Karpas-422 (cell line): ENCODE data around the gene LVRN. TPM values are rescaled to one million over a fixed set of nuclear protein-coding genes. Genes with fewer than 3 reads are reported as not detected.

Experiments used
- DNase-seq: peaks from one replicate; pipeline ENCODE4 v3.0.0-alpha.2; 2015
- H2AFZ ChIP-seq: fragments of 200-600 bp; sonication (generic); 2 replicates; pipeline ENCODE4 v1.6.1; 2014; ENCODE audit warnings: antibody characterized with exemption, low read length, mixed read lengths
- H3K27ac ChIP-seq: fragments of 200-600 bp; sonication (generic); 2 replicates; pipeline ENCODE4 v1.5.1; 2014; ENCODE audit warnings: mild to moderate bottlenecking, low read length, moderate library complexity
- H3K27me3 ChIP-seq: fragments of 200-600 bp; sonication (generic); 2 replicates; pipeline ENCODE4 v1.6.1; 2014; ENCODE audit warnings: low read length, mixed read lengths
- H3K36me3 ChIP-seq: fragments of 200-600 bp; sonication (generic); 2 replicates; pipeline ENCODE4 v1.6.1; 2014; ENCODE audit warnings: low read length, mixed read lengths; ENCODE audit not compliant: insufficient read depth
- H3K4me1 ChIP-seq: fragments of 200-600 bp; sonication (generic); 2 replicates; pipeline ENCODE4 v1.6.1; 2014; ENCODE audit warnings: mild to moderate bottlenecking, low read length, mixed read lengths
- H3K4me2 ChIP-seq: fragments of 200-600 bp; sonication (generic); 2 replicates; pipeline ENCODE4 v1.6.1; 2014; ENCODE audit warnings: low read length, low read depth, mild to moderate bottlenecking; ENCODE audit not compliant: poor library complexity, severe bottlenecking
- H3K4me3 ChIP-seq: fragments of 200-600 bp; sonication (generic); 2 replicates; pipeline ENCODE4 v1.5.1; 2014; ENCODE audit warnings: mild to moderate bottlenecking, antibody characterized with exemption, low read length, mixed read lengths
- H3K79me2 ChIP-seq: fragments of 200-600 bp; sonication (generic); 2 replicates; pipeline ENCODE4 v1.6.1; 2014; ENCODE audit warnings: mild to moderate bottlenecking, low read length, mixed read lengths
- H3K9ac ChIP-seq: fragments of 200-600 bp; sonication (generic); 2 replicates; pipeline ENCODE4 v1.6.0; 2014; ENCODE audit warnings: low read length
- H3K9me2 ChIP-seq: fragments of 200-600 bp; sonication (generic), shearing (Covaris generic); replicated peaks from 2 replicates; pipeline ENCODE4 v1.6.0; 2014; ENCODE audit warnings: mild to moderate bottlenecking, low read length, moderate library complexity; ENCODE audit not compliant: insufficient read depth
- H3K9me3 ChIP-seq: fragments of 300-700, 200-600 bp; sonication (generic); 2 replicates; pipeline ENCODE4 v1.6.1; 2014; ENCODE audit warnings: low read length, mixed read lengths
- H4K20me1 ChIP-seq: fragments of 200-600 bp; sonication (generic); 2 replicates; pipeline ENCODE4 v1.6.1; 2014; ENCODE audit warnings: mild to moderate bottlenecking, antibody characterized with exemption, low read length, low read depth; ENCODE audit not compliant: insufficient read depth
- total RNA-seq: library from RNA; depleted of rRNA; stranded (reverse); fragments of >200 nt; shearing (Covaris generic); gene quantifications from 2 replicates; pipeline ENCODE4 v1.2.3, GENCODE V29; 2014; ENCODE audit warnings: low replicate concordance

The LVRN gene
- total RNA-seq, 1 experiment from 2014 or later: 0.22 TPM

DNA sequence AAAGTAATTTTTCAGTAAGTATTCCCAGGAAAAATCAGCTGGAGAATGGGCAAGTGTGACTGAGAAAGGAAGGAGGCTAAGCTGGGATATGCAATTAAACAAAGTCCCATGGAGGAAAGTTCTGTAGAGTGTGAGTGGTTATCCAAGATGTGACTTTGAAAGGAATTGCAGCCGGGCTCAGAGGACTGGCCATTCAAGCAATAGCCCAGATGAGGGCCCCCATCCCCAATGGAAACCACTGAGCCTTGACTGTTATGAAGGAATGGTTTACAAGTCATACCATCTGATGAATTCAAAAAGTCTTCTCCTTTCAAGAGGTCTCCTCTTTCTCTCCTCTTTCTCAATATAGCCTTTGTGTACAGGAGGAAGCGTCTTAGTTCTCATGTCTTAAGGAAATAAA, 6.5 kb downstream of the LVRN start:
- DNase-seq: no peak
- H3K4me2 ChIP-seq: no peak overlapping the region
- H4K20me1 ChIP-seq: no peaks in the 10 kb centered on the region
- peaks cover 4% of the 10 kb centered on the region for H3K4me1 ChIP-seq
- no peak overlapping the region for H2AFZ ChIP-seq
- H3K9me3 ChIP-seq: no peaks in the 10 kb centered on the region
- H3K36me3 ChIP-seq: no peaks in the 10 kb centered on the region
- H3K9ac ChIP-seq: no peak overlapping the region
- no peak overlapping the region for H3K4me3 ChIP-seq
- H3K27me3 ChIP-seq: no peaks in the 10 kb centered on the region
- no peak overlapping the region for H3K27ac ChIP-seq
- no peaks in the 10 kb centered on the region for H3K9me2 ChIP-seq
- H3K79me2 ChIP-seq: no peaks in the 10 kb centered on the region

DNA sequence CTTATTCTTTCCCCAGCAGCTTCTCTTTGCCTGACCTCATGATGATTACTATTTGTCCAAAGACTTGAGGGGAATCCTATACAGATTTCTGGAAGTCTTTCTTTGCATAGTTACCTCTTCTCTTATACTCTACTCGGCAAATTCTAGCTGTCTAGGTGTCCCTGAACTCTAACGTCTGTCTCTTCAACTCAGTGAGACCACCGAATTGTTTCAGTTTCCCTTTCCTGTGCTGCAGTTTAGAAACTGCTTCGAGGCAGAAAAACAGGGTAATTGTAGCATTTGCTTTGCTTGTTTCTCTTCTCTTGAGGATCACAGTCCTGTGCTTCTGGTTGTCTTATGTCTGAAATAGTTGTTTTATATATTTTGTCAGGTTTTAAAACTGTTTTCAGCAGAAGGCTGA, 14.8 kb downstream of the LVRN start:
- no peaks in the 10 kb centered on the region for H3K27me3 ChIP-seq
- H3K9me3 ChIP-seq: no peaks in the 10 kb centered on the region
- no peak for DNase-seq
- H2AFZ ChIP-seq: peak overlapping the region; percentile 28; the same call in 1 of the 2 replicates
- no peaks in the 10 kb centered on the region for H3K9me2 ChIP-seq
- H3K36me3 ChIP-seq: no peaks in the 10 kb centered on the region
- H3K79me2 ChIP-seq: no peaks in the 10 kb centered on the region
- H3K4me1 ChIP-seq: no peaks in the 10 kb centered on the region
- no peaks in the 10 kb centered on the region for H4K20me1 ChIP-seq
- H3K27ac ChIP-seq: no peak overlapping the region
- no peak overlapping the region for H3K4me3 ChIP-seq
- no peak overlapping the region for H3K9ac ChIP-seq
- peak overlapping the region; percentile 7 for H3K4me2 ChIP-seq

DNA sequence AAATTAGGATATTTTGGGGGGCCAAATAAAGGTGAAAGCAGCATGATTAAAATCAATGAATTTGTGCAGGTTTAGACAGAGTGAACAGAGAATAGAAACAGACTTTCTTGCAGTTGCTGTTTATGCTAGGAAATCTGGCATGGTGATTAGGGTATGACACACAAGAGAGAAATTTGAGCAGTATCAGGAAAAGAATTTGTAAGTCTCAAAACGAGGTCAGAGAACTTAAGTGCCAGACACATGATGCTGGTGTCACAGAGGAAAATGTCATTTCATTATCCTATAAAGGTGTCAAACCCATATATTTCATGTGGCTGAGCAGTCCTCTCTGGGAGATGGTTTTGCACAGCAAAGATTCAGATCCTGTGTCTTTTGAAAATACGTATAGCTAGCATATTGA, 15.7 kb downstream of the LVRN start:
- Histone ChIP-seq H3K27me3 (no peaks in the 10 kb centered on the region), H3K9ac (no peak overlapping the region), H3K4me3 (no peak overlapping the region), H3K79me2 (no peaks in the 10 kb centered on the region), H3K27ac (no peak overlapping the region), H3K36me3 (no peaks in the 10 kb centered on the region), H4K20me1 (no peaks in the 10 kb centered on the region), H3K9me2 (no peaks in the 10 kb centered on the region), H3K4me2 (peak overlapping the region; percentile 7), H3K4me1 (no peaks in the 10 kb centered on the region), H3K9me3 (no peaks in the 10 kb centered on the region), H2AFZ (no peak overlapping the region)
- no peak for DNase-seq

DNA sequence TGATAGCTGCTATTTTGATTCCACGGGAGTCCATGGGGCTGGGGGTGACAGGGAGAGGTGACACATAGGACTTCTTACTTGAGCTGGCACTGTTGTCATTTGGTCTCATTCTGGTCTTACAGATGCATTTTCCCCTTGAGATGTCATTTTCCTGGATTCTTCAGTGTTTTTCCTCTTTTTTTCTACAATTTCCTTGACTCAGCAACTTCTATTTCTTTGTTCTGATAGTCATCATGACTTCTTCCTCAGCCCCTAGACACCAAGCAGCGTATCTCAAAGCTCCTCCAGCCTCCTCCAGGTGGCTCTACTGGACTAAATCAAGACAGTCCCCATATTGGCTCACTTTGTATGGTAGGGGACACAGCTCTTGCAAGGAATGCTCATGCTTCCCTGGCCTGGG, 16.5 kb downstream of the LVRN start:
- Histone ChIP-seq H3K4me3 (no peak overlapping the region), H3K4me2 (no peak overlapping the region), H2AFZ (no peak overlapping the region), H3K9ac (no peak overlapping the region), H3K27me3 (no peaks in the 10 kb centered on the region), H3K9me3 (no peaks in the 10 kb centered on the region), H3K4me1 (peaks cover 5% of the 10 kb centered on the region), H3K9me2 (no peaks in the 10 kb centered on the region), H3K36me3 (no peaks in the 10 kb centered on the region), H4K20me1 (no peaks in the 10 kb centered on the region), H3K27ac (no peak overlapping the region), H3K79me2 (no peaks in the 10 kb centered on the region)
- no peak for DNase-seq

DNA sequence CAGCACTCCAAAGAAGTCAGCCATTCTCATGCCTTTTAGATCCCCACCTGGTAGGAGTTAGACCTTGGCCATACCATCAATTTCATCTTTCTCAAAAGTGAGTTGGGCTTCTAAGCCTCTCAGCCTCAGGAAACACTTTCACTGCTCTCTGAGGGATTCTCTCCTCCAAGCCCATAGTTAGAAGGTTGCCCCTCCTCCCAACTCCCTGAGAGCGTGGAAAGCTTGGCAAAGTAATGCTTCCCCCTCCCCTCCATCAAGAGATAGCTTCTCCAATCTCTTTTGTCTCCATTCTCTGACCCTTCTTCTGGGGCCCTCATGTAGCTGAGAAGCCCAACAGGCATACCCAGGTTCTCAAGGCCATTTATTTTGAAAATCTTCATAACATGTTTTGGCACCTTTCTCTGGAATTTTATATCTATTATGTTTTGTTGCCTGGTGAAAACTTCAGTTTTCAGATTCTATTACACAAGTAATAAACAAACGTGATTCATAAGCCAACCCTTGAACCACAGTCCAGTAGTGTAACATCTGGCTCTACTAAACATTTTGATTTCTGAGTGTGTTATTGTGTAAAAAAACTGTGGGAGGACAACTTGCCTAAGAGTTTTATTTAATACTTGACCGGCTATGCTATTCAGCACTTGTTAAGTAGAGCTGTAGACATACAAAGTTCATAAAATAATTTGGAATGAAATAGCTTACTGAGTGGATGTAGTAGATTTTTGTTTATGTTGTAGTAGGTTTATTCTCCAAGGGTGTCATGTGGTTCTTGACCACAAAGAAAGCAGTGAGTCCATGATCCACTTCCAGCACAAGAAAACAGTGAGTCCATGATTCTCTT, 17.1 kb downstream of the LVRN start:
- Histone ChIP-seq H3K4me3 (no peak overlapping the region), H2AFZ (no peak overlapping the region), H4K20me1 (no peaks in the 10 kb centered on the region), H3K9me2 (no peaks in the 10 kb centered on the region), H3K4me2 (no peak overlapping the region), H3K4me1 (peaks cover 8% of the 10 kb centered on the region), H3K27me3 (no peaks in the 10 kb centered on the region), H3K36me3 (no peaks in the 10 kb centered on the region), H3K9me3 (no peaks in the 10 kb centered on the region), H3K79me2 (no peaks in the 10 kb centered on the region), H3K27ac (no peak overlapping the region), H3K9ac (no peak overlapping the region)
- DNase-seq: no peak

DNA sequence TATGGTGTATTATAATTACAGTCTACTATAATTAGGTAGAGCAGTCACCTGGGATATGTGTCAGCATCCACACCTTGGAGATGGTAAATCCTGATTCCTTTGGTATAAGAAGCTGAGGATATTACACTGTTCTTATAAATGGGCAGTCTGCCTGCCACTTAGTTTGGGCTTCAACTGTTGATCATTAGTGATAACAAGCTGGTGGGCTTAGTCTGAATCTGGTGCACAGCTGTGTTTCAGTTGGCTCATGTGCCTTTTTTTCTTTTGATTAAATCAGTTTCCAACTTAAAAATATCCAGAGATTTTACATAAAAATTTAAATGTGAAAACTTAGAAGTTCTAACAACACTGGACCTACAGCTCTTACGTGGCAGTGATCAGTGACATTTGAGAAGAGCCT, 21.2 kb downstream of the LVRN start:
- no peak for DNase-seq

DNA sequence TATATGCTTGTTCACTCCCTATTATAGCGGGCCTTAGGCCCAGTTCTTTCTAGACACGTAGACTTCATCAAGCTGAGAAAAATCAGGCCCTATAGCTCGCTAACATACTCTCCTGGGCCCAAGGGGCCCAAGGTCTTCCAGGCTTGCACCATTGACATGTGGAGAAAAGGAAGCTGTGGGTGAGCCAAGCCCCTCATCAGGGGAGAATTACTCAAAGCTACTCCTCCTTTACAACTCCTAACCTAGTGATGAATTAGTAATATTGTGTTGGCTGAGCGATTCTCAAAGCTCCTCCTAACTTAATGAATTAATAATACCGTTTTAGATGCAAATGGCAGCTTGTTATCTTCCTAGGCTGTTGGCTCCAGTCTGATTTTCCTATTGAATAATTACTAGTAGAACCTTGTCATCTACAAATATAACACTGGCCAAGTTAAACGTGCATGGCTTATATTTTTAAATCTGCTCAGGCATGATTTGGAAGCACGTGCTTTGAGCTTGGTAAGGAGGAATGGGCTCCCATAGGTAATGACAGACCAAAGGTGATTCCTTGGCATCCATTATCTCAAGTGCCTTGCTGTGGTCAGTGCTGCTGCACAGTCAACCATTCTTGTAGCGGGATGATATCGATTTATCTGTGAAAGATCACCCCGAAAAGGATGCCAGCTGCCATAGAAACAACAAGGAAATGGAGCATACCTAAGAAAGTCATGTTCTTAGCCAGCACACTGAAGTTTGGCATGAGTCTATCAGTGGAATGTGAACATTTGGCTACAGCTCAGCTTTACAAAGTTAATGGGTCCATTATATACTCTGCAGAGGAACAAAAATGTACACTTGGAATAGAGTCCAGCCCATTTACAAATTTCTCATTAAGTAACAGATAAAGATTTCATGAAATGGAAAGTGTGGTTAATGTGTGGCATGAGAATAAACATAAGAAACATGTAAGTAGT, 23.8 kb downstream of the LVRN start:
- Histone ChIP-seq H3K4me2 (no peak overlapping the region), H3K79me2 (no peaks in the 10 kb centered on the region), H3K4me1 (peaks cover 8% of the 10 kb centered on the region), H3K36me3 (no peaks in the 10 kb centered on the region), H3K4me3 (no peak overlapping the region), H3K27ac (no peak overlapping the region), H3K27me3 (no peaks in the 10 kb centered on the region), H3K9me3 (no peaks in the 10 kb centered on the region), H3K9me2 (no peaks in the 10 kb centered on the region), H4K20me1 (no peaks in the 10 kb centered on the region), H3K9ac (no peak overlapping the region), H2AFZ (no peak overlapping the region)
- no peak for DNase-seq

More for the DNA sequence above, 21.2 kb downstream of the LVRN start:
- no peaks in the 10 kb centered on the region for H3K79me2 ChIP-seq
- no peak overlapping the region for H3K9ac ChIP-seq
- H3K4me2 ChIP-seq: no peak overlapping the region
- H3K9me2 ChIP-seq: no peaks in the 10 kb centered on the region
- no peaks in the 10 kb centered on the region for H4K20me1 ChIP-seq
- H3K9me3 ChIP-seq: no peaks in the 10 kb centered on the region
- H3K4me3 ChIP-seq: no peak overlapping the region
- peaks cover 8% of the 10 kb centered on the region for H3K4me1 ChIP-seq
- H3K27me3 ChIP-seq: no peaks in the 10 kb centered on the region
- peak overlapping the region; percentile 37; the same call in 1 of the 2 replicates for H2AFZ ChIP-seq
- H3K36me3 ChIP-seq: no peaks in the 10 kb centered on the region
- H3K27ac ChIP-seq: no peak overlapping the region

DNA sequence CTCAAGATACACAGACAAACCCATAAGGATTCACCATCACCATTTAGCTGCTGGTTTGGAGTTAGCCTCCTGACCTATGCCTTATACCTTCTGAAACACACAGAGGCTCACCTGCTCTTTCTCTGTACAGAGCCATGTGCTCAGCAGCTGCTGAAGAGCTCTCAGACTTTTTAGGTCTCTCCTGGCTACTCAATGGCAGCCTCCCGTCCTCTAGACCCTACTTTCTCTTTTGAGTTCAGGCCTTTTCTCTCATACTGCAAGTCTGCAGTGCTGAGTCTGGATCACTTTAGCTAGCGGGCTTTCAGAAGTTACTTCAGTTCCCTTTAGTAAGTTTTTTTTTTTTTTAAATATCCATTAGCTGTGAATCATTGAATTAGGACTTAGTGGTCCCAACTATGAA, 25.7 kb downstream of the LVRN start:
- H4K20me1 ChIP-seq: no peaks in the 10 kb centered on the region
- no peaks in the 10 kb centered on the region for H3K79me2 ChIP-seq

More for the DNA sequence above, 25.7 kb downstream of the LVRN start:
- H3K9me2 ChIP-seq: no peaks in the 10 kb centered on the region
- no peak overlapping the region for H3K9ac ChIP-seq
- no peaks in the 10 kb centered on the region for H3K27me3 ChIP-seq
- no peak overlapping the region for H3K4me3 ChIP-seq
- no peak overlapping the region for H2AFZ ChIP-seq
- no peak for DNase-seq
- no peak overlapping the region for H3K27ac ChIP-seq
- no peaks in the 10 kb centered on the region for H3K36me3 ChIP-seq
- H3K9me3 ChIP-seq: no peaks in the 10 kb centered on the region
- H3K4me1 ChIP-seq: peaks cover 8% of the 10 kb centered on the region
- no peak overlapping the region for H3K4me2 ChIP-seq
